ENCODE data around the gene PPP1R8. TPM values are rescaled to one million over a fixed set of nuclear protein-coding genes. Genes with fewer than 3 reads are reported as not detected.
"Not testable (repeated sequence)": the region's sequence is repeated elsewhere in the genome, so short reads cannot be mapped to it uniquely, and the experiment has no call there.

Gene PPP1R8
- total RNA-seq, 1 donor from 2014 or later = 61.7 TPM

DNA sequence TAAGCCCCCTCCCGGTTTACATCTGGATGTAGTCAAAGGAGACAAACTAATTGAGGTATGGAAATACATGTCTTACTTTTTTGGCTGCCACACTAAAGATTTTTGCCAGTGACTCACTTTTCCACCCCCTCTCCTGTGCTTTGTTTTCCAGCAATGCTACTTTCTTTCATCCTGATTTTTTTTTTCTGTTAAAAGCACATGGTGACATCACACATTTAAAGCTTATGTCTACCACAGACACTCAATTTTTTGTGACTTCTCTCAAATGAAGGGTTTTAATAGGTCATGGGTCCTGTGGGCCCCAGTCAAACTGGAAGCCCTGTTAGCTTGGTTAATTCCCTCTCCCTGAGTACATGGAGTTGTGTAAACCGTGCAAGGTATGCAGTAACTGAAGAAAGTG lies 2.2 kb downstream of the PPP1R8 start:
- peak; percentile 36 for DNase-seq (ENCODE audit: low read depth)

DNA sequence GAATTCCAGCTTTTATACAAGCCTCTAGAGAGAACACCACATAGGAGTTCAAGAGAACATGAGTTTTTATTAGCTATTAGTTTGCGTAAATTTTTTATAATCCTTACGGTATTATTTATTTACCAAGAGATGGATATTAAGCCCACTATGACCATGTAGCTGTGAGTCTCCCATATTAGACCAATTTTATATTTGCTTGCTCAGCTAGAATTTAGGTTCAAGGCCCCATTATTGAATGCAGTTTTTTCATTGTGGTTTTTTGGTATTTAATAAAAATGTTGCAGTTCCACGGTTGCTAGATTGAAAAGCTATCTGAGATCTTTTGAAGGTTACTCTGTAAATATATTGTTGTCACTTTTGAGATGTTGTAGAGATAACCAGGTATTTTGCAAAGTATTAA lies 2.9 kb downstream of the PPP1R8 start:
- no peak for DNase-seq (ENCODE audit: low read depth)

DNA sequence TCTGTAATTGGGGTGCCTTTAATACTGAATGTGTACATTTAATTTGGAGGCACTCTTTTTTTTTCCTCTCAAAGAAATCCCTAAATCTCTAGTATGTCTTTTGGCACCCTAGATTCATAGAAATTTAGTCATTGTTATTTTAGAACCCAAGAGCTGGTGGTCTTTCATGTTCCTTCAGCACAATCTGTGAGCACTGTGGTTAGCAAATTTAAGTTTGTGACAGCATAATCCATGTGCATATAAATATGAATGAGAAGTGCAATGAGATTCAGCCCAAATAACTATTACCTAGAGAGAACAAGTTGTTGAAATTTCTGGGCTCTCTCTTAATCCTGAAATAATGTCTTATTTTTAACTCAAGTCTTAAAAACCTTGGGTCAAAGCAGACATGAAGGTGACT lies 4.5 kb downstream of the PPP1R8 start:
- DNase-seq (ENCODE audit: low read depth) = no peak

DNA sequence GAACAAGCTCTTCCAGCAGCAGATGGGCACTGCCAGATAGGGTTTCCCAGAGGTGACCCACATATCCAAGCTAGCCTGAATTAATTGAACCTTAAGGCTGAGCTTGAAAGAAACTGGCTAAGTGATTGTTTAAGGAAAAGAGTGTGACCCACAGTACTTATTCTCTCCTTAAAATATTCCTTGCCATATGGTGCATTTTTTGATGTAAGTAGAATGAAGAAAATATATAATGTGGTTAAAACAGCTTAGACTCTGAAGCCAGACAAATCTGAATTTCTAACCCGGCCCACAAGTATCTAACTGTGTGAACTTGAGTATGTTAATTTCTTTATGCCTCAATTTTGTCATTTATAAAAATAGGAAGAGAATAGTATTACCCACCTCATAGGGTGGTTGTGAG lies 4.9 kb downstream of the PPP1R8 start:
- DNase-seq (ENCODE audit: low read depth) = no peak

GRCh38 chr1:27849951-27850350 lies 19.4 kb downstream of the PPP1R8 start:
- DNase-seq (ENCODE audit: low read depth) = no peak

DNA sequence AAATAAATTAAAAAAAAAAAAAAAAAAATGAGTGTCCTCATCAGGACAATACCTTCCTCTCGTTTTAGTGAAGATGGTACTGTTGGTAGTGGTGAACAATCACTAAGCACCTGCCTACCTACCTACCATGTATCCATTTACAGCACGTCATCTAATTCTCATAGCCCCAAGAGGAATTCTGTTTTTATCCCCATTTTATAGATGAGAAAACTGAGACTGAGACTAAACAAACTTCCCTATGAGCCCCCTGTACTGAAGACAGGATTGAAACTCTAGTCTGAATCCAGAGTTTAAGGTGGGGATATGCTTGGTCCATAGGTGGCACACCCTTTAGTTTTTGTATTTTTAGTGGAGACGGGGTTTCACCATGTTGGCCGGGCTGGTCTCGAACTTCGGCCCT lies 24.5 kb downstream of the PPP1R8 start:
- no peak for DNase-seq (ENCODE audit: low read depth)

DNA sequence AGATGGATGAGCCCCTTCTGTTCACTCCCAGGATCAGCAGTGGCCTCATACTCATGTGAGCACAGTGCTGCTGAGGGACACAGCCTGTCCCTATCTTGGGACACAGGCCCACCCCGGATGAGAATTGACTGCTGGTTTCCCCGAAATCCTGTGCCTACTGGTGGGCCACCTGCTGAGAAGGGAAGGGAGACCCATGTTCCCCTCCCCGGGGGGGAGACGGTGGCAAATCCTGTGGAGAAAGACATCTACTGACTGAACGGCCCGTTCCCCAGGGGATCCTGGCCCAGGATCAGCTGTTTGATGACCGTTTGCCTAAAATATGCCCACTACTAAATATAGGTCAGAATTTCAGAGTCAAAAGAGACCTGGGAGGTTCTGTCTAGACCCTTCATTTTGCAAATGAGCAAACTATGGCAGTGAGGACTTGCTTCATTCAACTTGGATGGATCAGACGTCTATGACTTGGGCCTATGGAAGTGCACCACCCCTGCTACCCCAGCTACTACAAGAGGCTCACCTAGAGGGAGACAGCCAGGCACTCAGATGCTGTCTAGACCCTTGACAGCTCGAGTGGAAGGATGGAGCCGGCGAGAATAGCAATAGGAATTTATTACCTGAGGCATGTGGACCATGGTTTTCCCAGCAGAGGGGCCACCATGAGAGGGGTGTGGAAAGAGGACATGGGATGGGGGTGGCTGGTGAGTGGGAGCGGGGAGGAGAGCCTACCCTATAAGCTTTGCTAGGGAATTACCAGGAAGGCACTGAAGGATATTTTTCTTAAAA lies 26.2 kb downstream of the PPP1R8 start:
- DNase-seq (ENCODE audit: low read depth) = no peak

GRCh38 chr1:27857552-27857951 lies 27.0 kb downstream of the PPP1R8 start:
- DNase-seq (ENCODE audit: low read depth) = not testable (repeated sequence)

DNA sequence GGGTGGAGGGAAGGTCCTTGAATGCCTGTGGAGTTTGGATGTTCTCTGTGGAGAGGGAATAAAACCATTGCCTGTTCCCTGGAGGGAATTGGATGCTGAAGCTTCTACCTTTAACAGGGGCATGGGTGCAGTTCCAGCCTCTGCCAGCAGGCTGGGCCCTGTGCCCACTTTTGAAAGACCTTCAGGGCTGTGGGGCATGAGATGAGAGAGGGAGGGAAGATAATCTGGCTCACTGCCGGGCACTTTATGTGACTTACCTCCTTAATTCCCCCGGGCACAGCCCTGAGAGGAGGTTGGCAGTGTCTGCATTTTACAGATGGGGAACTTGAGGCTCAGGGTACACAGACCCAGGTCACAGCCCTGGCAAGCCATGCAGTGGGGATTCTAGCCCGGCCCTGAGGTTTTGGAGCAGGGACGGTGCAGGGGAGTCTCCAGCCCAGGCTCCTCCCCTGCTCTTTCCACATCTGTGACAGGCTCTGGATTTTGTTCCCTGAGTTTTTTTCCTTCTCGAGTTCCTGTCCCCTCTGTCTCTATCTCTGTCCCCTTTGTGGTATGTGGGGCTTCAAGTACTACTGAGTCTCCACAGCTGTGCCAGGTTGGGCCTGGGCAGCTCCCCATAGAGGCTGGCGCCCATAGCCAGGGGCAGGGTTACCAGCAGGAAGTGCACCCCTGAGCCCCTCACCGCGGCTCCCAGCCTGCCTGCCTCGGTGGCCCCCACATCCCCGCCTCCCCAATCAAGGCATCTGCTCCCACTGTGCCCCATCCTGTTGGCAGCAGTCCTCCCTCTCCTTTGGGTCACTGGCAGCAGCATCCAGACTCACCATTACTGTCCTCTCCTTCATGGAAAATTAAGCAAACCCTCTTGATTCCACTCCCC lies 27.7 kb downstream of the PPP1R8 start:
- DNase-seq (ENCODE audit: low read depth) = peak; percentile 73

- DNase-seq (ENCODE audit: low read depth) = no peak
These were observed 28.5 kb downstream of the PPP1R8 start for GRCh38 chr1:27858949-27859576.

GRCh38 chr1:27861436-27861835 lies 30.9 kb downstream of the PPP1R8 start:
- no peak for DNase-seq (ENCODE audit: low read depth)

GRCh38 chr1:27862004-27862403 lies 31.4 kb downstream of the PPP1R8 start:
- no peak for DNase-seq (ENCODE audit: low read depth)

DNA sequence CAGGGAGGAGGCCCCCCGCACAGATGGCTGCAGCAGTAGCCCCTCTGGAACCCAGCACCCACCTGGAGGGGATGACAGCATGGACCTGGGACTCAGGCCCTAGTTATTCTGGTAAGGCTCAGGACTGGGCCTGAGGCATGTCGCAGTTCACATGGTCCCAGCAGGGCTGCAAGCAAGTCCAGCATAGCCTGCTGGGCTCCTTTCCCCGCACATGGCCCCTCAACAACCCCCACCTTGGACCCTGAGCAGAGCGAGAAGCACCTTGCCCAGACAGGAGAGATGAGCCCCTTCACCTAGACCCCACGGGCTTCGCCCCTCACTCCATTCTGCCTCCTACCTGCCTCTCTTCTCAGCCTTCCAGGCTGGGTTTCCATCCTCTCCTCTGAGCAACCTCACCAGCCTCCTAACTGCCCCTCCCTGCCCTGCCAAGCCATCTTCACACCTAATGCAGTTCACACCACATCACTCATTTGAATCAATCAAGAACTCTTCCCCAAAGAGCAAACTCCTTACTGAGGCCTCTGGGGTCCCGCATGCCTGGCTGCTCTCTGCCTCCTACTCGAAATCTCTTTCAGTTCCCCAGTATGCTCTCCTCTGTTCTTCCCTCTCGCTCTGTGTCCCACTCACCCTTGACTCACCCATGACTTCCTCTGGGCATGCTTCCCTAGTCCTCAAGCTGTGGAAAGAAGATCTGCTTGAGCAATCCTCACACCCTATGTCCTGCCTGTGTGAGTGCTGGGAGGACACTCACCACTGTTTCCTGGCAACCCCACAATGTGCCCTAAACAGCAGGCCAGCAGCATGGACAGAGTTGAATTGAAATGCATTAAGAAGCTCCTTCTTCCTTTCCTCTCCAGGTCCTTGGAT lies 32.3 kb downstream of the PPP1R8 start:
- DNase-seq (ENCODE audit: low read depth) = peak; percentile 99

DNA sequence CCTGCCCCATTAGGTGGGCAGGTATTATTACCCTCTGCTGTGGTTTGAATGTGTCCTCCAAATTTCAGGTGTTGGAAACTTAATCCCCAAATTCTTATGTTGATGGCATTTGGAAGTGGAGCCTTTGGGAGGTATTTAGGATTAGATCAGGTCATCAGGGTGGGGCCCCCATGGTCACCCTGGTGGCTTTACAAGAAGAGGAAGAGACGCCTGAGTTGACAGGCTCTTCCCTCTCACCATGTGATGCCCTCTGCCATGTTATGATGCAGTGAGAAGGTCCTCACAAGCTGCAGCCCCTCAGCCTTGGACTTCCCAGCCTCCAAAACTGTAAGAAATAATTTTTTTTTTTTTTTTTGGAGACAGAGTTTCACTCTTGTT lies 32.9 kb downstream of the PPP1R8 start:
- DNase-seq (ENCODE audit: low read depth) = no peak

DNA sequence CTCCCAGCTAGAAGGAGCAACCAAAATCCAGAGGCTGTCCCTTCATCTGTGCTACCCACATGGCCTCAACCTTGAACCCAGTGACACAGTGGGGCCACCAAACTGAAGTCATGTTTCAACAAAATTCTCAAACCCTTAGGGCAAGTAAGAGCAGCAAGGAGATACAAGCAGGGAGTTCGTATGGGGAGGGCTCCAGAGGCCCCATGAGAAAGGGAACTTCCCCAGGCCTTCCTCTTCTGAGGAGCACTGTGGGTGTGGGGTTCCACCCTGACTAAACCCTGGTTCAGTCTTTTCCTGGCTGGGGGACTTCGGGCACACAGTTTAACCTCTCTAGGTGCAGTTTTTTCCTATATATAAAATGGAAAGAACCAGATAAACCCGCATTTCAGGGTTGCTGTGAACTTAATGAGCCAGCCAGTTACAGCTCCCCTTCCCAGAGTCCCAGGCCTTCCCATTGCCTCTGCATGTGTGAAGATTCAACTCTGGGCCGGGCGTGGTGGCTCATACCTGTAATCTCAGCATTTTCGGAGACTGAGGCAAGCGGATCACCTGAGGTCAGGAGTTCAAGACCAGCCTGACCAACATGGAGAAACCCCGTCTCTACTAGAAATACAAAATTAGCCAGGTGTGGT lies 33.8 kb downstream of the PPP1R8 start:
- DNase-seq (ENCODE audit: low read depth) = no peak

GRCh38 chr1:27865821-27866220 lies 35.2 kb downstream of the PPP1R8 start:
- no peak for DNase-seq (ENCODE audit: low read depth)

GRCh38 chr1:27868556-27868931 lies 38.0 kb downstream of the PPP1R8 start:
- DNase-seq (ENCODE audit: low read depth) = no peak

DNA sequence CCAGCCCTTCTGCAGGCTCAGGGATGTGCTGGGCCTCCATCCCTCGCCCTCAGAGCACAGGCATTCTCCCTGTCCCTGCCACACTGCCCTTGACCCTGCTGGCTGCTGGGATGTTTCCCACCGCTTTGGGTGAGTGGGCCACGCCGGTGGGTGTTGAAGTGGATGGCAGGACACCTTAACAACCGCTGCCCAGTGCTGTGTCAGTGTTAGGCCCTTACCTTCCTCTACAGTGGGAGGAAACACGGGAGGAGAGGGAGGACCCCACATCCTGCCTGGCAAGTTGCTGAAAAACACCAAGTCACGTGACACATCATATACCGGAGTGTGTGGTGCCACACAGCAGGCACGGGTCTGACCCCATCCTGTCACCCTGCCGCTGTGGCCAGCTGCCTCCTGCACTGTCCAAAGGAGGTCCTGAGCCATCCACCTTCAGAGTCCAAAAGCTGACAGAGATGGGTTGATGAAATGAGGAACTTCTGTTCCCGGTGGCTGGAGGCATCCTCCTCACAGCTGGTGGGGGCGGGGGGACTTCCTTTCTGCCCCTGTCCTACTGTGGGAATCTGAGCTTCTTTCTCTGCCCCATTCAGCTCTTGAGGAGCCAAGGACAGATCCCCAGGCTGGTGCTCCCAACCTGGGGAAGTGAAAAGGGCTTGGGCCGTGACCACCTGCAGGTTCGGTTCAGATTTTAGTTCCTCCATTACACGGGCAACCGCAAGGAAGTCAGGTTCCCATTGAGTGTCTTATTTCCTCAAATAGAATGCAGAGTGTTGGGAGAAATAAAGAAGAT lies 38.5 kb downstream of the PPP1R8 start:
- no peak for DNase-seq (ENCODE audit: low read depth)

DNA sequence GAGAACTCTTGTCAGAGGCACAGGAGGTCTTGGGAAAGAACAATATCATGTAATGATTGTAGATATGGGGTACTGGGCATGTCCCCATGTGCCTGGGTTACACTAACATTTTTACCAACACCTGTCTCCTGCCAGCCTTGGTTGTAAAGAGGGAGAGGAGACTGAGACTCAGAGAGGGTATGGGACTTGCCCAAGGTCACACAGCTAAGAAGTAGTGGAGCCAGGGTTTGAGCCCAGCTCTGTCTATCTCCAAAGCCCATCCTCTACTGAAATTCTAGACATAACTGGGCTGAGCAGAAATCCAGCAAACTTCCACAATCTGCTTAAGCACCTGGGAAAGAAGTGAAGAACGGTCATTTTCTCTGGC lies 39.1 kb downstream of the PPP1R8 start:
- DNase-seq (ENCODE audit: low read depth) = no peak

DNA sequence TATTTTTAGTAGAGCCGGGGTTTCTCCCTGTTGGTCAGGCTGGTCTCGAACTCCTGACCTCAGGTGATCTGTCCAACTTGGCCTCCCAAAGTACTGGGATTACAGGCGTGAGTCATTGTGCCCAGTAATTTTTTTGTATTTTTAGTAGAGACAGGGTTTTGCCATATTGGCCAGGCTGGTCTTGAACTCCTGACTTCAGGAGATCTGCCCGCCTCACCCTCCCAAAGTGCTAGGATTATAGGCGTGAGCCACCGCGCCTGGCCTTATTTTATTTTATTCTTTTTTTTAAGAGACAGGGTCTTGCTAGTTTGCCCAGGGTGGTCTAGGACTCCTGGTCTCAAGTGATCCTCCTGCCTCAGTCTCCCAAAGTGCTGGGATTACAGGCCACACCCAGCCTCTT lies 40.5 kb downstream of the PPP1R8 start:
- DNase-seq (ENCODE audit: low read depth) = not testable (repeated sequence)

Measured in renal cortical epithelial cell (primary cell).